Stimulated activated CD8-positive, alpha-beta memory T cell treated with anti-CD3 and anti-CD28 coated beads, Interleukin-7, amount 100 ng/mL, for 48 hours (primary cell): Measurements from ENCODE around the gene ANKRD65.
"Not testable (repeated sequence)": the region's sequence is repeated elsewhere in the genome, so short reads cannot be mapped to it uniquely, and the experiment has no call there.

Experiments
- DNase-seq, 2 donors: peaks; one replicate each; pipeline ENCODE4 v3.0.0-alpha.2; 2020; ENCODE audit warnings: low read depth in 1 of 2; ENCODE audit errors: extremely low read depth in 1 of 2

Gene ANKRD65

DNA sequence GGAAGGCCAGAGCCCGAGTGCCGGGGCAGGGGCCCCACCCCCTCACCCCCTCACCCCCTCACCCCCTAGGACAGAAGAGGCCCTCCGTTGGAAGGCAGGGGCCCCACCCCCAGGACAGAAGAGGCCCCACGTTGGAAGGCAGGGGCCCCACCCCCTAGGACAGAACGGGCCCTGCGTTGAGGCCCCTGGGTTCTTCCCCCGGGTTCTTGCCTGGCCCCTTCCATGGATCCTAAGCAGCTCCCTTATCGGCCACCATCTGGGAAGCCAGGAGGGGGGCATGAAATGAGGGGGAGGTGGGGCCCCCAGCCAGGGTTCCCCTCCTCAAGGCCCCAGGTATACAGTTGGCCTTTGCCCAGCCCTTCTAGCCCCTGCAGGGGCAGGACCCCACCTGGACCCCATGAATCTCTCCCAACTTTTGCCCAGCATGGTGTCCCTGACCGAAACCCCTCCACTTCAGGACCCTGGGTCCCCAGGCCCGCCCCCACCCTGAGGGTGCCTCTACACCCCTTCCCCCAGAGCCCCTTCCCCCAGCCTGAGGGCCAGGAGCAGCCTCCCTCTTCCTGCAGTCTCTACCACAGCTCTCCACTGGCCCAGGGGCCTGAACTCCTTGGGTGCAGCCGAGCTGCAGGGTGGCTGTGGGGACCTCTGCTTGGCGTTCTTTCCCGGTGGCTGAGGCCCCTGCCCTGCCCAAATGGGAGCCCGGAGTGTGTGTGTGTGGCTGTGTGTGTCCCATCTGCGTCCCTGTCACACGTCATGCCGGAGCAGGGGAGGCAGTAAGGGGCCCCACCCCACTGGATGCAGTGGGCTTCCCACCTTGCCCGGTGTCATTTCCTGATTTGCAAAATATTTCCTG lies 10.1 kb upstream of the ANKRD65 start:
- no peak for DNase-seq

DNA sequence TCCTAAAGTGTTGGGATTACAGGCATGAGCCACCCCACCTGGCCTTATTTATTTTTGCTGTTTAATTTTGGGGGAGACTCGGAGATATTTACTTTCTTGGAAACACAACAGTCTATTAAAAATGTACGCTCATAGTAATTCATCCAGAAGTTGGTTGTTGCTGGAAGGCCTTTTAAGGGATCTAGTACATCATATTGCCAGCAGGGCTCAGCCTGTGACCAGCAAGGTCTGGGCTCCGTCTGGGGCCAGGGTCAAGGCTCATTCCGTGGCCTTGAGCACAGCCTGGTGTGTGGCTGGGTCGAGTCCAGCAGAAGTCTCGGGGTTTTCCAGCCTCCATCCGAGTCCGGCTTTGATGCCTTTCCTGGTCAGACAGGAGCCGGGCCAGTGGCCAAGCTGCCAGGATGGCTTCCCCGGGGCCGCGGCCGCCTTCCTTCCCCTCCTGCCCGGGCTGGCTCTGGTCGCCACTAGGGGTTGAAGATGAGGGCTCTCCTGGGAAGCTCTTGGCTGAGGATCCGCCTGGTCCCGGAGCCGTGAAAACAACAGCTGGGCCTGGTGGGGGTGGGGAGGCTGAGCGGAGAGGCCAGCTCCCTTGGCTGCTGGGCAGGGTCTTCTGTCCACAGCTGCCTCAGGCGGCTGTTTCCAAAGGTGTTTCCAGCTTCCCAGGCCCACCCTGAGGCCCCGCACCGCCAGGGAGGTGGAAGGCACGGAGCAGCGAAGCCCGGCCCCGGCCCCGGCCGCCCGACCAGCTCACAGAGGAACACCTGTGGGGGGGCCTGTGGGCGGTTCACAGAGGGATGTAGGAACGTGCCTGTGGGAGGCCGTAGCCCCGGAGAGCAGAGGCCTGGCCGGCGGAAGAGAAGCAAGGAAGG lies 9.3 kb upstream of the ANKRD65 start:
- no peak for DNase-seq

DNA sequence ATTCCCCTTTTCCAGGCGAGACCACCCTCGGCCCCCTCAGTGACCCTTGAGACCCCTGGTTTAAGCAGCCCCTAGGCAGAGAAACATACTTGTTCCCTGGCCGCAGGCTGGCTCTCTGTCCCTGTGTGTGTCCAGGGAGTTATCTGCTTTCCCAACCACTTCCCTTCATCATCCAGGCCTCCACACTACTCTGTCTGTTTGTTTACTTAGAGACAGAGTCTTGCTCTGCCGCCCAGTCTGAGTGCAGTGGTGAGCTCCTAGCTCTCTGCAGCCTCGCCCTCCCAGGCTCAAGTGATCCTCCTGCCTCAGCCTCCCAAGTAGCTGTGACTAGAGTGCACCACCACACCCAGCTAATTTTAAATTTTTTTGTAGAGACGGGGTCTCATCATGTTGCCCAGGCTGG lies 8.6 kb upstream of the ANKRD65 start:
- no peak for DNase-seq

DNA sequence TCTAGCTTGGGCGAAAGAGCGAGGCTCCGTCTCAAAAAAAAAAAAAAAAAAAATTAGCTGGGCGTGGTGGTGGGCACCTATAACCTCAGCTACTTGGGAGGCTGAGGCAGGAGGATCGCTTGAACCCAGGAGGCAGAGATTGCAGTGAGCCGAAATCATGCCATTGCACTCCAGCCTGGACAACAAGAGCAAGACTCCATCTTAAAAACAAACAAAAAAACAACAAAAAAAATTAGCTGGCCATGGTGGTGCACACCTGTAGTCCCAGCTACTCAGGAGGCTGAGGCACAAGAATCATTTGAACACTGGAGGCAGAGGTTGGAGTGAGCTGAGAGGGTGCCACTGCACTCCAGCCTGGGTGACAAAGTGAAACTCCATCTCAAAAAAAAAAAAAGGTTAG lies 7.9 kb upstream of the ANKRD65 start:
- not testable (repeated sequence) for DNase-seq

DNA sequence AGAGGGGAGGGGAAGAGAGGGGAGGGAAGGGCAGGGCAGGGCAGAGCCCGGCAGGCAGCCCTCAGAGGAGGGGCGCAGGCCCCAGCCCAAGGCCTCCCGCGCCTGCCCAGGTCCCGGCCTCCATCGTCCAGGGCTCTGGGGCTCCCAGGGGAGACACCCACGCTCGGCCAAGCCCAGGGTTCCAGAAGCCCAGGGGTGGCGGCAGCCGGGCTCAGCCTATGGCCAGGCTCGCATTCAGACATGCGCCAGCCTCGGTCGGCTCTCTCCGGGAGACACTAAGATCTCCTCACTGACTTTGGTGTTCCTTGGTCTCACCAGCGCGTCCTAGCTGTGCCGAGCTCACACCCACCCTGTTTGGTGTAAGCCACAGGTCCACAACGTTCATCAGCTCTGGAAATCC lies 7.1 kb upstream of the ANKRD65 start:
- DNase-seq, result no peak

DNA sequence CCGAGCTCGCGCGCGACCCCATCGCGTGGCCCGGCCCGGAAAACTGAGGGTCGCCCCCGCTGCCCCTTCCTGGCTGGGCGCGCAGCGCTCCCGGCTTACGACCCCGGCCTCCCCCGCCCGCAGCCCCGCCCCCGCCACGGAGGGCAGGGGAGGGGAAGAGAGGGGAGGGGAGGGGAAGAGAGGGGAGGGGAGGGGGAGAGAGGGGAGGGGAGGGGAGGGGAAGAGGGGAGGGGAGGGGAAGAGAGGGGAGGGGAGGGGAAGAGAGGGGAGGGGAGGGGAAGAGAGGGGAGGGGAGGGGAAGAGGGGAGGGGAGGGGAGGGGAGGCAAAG lies 6.7 kb upstream of the ANKRD65 start:
- DNase-seq, result no peak

DNA sequence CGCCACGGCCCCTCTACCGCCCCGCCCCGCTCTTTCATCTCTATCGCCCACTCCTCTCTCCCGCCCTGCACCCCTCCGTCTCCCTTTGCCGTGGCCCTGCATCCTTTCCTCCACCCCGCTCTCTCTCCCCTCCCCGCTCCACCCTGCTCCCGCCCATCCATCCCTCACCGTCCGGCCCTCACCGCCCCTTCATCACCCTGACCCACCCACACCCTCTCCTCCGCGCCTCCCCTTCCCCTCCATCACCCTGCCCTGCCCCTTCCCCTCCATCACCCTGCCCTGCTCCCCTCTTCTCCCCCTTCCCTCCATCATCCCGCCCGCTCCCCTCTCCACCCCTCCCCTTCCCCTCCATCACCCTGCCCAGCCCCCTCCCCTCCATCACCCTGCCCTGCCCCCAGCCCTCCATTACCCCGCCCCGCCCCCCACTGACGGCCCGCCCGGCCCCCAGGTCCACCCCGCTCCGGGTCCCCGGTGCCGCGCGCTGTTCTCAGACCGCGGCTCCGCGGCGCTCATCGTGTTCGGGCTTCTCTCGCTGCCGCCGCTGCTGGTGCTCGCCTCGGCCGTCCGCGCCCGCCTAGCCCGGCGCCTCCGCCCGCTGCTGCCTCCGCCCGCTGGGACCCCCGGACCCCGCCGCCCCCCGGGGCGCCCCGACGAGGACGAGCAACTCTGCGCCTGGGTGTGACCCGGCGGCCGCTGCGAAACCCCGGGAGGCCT lies 6.2 kb upstream of the ANKRD65 start:
- DNase-seq, result no peak

DNA sequence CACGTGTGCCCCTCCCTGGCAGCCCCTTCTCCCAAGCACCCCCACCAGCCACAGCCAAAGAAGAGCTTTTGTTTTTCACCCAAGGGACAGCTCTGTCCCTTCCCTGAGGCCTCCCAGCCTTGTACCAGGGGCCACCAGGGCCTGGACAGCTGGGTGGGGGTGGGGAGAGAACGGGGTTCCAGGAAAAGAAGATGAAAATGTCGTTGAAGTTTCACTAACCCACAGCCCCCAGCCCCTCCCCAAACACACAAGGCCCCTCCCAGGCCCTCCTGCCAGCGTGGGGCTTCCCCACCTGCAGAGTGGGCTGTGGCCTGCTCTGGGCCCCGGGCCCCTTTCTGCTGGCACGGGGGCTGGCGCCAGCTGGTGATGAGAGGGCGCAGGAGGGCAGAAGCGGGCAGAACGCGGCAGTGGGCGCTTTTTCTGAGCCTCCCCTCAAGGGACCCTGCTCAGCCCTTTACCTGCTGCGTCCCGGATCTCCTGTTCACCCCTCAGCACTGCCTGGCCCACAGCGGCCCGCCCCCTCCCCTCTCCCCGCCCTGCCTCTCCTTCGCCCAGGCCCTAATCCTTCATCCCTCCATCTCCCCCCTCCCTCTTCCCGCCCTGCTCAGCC lies 5.5 kb upstream of the ANKRD65 start:
- DNase-seq, result no peak

DNA sequence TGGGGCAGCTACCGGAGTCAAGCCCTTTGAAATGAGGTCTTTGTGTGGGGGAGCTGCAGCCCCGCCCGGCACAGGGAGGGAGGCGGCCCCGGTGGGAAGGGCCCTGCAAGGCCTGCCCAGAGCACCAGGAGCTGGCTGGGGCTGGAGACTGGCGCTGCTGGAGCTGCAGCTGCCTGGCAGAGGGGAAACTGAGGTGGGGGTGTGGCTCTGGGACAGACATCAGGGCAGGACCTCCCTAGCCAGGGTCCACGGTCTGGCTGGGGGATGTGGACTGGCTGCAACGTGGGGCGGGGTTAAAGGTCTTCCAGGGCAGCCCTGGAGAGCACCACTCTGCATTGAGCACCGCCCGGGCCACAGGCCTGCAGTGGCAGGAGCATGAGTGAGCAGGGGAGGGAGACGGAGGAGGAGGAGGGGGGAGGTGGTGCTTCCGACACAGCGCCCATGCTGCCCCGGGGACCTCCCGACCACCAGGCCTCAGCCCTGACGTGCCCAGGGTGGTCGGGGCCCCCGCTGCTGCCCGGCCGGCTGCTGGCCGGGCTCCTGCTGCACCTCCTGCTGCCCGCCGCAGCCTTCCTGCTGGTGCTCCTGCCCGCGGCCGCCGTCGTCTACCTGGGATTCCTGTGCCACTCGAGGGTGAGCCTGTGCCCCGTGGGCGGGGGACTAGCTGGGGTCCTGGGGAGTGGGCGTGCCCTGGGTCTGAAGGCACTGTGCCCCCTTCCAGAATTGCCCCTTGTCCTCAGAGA lies 4.8 kb upstream of the ANKRD65 start:
- DNase-seq, result no peak

DNA sequence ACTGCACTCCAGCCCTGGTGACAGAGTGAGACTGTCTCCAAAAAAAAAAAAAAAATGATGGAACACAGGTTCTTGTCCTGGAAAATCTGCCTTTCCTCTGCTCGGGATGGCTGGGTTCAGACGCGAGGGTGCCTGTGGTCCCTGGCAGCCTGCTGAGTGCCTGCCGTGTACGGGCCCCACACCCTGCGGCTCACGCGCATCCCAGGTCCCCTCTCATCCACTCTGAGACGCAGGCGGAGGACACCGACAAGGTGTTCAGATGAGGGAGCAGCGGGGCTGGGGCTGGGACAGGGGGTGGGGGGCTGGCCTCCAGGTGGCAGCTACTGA lies 4.3 kb upstream of the ANKRD65 start:
- DNase-seq, result no peak

DNA sequence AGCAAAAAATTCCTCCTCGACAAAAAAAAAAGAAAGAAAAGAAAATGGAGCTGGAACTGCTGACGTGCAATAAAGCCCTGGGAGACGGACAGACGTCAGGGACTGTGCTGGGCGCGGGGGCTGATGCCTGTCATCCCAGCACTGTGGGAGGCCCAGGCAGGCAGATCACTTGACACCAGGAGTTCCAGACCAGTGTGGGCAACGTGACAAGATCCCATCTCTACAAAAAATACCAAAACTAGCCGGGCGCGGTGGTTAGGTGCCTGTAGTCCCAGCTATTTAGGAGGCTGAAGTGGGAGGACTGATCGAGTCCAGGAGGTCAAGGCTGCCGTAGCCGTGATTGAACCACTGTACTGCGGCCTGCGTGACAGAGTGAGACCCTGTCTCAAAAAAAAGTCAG lies 3.6 kb upstream of the ANKRD65 start:
- DNase-seq, result no peak

DNA sequence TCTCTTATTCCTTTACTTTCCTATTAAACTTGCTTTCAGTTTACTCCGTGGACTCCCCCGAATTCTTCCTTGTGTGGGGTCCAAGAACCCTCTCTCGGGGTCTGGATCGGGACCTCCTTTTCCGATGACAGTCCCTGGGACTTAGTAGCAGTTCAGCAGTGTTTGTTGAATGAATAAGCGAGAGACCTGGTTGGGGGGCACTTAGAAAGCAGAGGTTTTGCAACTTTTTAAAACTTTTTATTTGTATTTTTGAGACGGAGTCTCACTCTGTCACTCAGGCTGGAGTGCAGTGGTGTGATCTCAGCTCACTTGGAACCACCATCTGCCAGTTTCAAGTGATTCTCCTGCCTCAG lies 2.1 kb upstream of the ANKRD65 start:
- no peak for DNase-seq

DNA sequence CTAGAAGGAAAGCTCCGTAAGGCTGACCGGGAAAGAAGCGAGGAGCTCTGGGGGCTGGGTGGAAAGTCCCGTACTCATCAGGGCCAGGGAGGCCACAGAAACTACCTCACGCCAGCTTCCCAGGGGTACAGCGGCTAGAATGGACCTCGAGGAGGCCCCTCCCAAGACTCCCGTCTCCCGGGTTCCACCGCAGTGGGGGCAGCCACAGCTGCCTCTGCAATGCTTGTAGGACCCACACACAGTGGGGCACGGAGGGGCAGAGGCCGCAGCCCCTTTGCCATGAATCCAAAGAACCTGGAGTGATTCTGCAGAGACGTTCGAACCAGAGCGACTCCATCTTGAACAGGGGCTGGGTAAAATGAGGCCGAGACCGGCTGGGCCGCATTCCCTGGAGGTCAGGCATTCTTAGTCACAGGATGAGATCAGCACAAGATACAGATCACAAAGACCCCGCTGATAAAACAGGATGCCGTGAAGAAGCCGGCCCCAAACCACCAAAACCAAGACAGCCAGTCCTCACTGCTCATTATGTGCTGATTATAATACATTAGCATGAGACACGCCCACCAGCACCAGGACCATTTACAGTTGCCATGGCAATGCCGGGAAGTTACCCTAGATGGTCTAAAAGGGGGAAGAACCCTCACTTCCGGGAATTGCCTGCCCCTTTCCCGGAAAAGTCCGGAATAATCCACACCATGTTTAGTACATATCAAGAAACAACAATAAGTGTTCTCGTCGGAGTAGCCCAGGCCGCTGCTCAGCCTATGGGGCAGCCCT lies 1.6 kb upstream of the ANKRD65 start:
- DNase-seq, result no peak

DNA sequence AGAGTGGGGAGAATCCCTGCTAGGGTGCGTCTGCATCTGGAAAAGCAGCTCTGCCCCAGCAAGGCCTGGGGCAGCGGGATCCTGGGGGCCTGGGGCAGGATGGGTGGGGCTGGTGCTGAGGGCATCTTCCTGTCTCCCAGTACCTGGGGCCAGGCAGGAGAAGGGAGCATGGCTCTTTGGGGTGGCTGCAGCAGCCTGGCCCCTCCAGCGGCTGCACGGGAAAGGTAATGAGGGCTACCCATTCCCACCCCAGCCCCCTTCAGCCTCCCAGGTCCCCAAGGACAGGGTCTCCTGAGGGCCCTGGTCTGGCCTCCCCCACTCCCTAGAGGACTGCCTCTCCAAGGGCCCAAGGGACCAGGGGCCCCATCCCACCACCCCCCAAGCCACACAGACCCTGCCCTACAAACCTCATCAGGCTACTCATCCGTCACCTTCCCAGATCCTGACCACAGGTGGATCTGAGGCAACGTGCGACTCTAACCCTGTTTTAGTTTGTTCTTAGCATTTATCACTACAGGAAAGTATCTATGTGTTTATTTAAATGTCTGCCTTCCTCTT lies 910 bp upstream of the ANKRD65 start:
- DNase-seq, result no peak

DNA sequence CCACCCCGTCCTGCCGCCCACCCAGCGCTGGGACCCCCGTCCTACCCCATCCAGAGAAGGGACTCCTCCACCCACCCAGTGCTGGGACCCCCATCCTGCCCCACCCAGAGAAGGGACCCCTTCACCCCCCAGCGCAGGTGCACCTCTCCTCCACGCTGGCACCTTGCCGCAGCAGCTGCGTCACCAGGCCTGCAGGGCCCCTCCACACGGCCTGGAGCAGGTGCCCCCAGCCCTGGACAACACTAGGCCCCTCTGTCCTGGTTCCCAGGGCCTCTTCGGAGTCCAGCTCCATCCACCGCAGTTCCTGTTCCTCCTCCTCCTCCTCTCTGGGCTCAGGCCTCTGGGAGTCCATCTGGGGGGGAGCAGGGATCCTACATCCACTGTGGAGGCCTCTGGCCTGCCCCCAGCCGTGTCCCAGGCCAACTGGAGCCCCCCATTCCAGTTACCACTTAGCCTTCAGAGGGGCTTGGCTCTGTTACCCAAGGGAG lies 378 bp downstream of the ANKRD65 start:
- DNase-seq, result no peak

DNA sequence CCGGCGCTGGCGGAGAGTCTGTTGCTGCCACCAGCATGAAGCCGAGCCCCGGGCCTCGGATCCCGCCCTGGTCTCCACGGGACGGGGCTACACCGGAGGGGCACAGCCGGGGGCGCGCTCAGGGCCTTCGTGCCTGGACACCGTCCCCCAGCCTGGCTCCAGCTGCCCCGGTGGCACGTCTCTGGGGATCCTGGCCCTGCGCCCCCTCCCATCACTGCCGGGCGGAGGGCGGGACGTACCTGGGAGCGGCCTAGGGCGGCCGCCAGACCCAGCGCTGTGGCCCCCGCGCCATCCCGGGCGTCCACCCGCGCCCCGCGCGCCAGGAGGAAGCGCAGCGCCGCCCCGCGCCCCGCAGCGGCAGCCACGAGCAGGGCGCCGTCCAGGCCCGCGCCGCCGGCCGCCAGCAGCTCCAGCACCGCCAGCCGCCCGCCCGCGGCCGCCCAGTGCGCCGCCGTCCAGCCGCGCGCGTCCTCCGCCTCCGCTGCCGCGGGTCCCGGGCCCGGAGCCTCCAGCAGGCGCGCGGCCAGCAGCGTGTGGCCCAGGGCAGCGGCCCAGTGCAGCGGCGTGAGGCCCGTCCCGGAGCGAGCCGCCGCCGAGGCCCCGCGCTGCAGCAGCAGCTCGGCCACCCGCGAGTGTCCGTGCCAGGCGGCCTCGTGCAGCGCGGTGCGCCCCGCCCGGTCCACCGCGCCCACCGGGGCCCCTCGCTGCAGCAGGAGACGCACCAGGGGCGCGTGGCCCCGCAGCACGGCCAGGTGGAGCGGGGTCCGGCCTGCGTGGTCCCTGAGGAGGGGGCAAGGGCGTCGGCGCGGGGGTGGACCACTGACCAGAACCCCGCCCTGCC lies 1.0 kb downstream of the ANKRD65 start:
- no peak for DNase-seq

DNA sequence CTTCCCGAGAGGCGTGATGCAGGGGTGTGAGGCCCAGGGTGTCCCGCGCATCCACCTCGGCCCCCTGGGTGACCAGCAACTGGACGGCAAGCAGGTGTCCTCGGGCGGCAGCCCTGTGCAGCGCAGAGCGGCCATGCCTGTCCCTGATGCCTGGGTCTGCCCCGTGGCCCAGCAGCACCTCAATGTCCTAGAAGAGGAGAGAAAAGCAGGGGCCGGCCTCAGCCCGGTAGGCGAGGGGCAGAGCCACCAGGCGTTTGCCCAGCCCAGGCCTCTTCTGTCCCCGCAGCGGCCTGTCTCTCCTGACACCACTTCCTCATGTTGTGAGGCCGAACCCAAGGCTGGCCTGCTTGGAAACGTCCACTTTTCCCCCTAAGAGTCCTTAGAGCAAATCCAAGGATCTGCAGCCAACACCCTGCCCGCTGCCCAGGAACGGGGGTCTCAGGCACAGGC lies 1.7 kb downstream of the ANKRD65 start:
- DNase-seq, result no peak
